ENCODE results near the gene VAMP5.

VAMP5 gene

DNA sequence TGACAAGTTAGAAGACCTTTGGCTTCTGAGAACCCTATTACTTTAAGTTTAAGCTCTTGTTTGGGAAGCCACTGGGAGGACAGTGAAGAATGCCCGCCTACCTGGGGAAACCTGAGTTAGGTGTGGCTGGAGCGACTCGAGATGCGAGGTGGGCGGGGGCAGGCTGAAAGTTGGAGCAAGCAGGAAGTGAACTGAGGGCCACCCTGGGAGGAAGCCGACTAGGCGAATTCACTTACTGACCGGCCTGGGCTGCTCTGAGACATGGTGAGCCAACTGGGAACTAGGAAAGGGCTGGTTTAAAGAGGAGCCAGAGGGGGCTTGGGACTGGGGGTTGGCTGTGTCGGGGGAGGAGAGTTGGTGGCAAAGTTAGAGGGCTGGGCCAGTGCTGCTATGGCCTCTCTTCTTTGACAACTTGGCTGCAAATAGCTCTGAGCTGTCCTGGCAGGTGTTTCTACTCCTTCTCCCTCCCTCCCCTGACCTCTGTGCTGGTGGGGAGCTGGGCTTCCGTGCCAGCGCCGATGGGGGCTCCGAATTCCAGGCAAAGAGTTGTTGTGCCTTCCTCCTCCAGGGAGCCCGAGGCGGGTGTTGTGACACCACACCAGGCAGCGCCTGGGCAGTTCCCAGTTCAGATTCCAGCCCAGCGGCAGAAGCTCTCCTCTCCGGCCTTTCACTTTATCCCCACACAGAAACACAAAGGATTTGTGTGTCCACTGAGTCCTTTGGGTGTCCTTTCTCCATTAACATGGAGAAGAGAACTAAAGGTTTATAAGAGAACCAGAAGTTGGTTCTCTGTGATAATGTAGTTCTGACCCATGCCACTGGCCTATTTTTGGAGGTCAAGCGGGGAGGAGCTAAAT lies 6.6 kb upstream of the VAMP5 start, which contains the start of gene VAMP8:
VAMP8 (plus strand) TSS at position 201 of the 857 bp plus-strand sequence; CDS start at position 262, 61 bp downstream.
- Histone ChIP-seq H3K27ac (ENCODE audit: low read depth, low read length) (peak within 1 kb of the TSS; percentile 93), H3K4me3 (ENCODE audit: low read length) (peak within 1 kb of the TSS; percentile 61)

DNA sequence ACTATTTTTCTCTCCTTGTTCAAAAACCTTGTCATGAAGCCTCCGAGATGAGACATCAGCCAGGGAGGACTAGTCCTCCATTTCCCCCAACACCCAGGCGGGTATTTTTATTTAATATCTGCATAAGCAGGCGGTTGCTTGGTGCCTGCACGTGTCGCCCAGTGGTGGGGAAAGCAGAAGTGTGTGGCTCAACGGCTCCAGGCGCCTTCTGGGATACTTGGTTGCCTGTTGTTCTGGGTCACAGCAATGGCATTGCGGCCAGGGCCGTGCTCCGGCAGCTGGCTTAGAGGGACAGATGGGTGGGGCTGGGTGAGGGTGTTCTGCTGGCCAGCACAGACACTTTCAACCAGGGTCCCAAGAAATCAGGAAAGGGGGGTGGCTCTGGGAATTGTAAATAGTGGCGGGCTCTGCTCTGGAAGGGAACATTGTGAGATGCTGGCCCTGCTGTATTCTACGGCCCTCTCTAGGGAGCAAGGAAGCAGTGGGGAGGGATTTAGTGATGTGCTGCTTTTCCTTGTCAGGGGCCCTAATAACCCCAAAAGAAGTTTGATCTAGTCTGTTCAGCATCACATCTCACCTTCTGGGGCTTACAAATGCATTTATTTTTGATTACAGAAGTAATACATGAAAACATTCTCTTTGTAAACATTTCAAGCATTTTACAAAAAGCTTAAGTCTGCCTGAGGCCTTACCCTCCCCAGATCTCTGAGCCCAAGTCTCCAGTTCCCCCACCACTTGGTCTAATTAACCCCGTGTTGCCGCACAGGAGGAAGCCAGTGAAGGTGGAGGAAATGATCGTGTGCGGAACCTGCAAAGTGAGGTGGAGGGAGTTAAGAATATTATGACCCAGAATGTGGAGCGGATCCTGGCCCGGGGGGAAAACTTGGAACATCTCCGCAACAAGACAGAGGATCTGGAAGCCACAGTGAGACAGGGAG lies 5.7 kb upstream of the VAMP5 start:
- peak overlapping the region; percentile 11 for H3K23ac ChIP-seq (ENCODE audit: low read length)
- peaks cover 10% of the 10 kb centered on the region for H3K4me1 ChIP-seq (ENCODE audit: control insufficient read depth, low read depth, low read length)
- H2AK5ac ChIP-seq (ENCODE audit: low read length): peak overlapping the region; percentile 89
- peak; percentile 56 for DNase-seq
- peak overlapping the region; percentile 89 for H3K18ac ChIP-seq (ENCODE audit: low read length)
- peaks cover 9% of the 10 kb centered on the region for H3K79me1 ChIP-seq (ENCODE audit: low read length)
- H2BK120ac ChIP-seq (ENCODE audit: low read depth, low read length): peak overlapping the region; percentile 86
- peak overlapping the region; percentile 15 for H3K4me3 ChIP-seq (ENCODE audit: low read length)
- peak overlapping the region; percentile 93 for H3K27ac ChIP-seq (ENCODE audit: low read depth, low read length)
- H2BK15ac ChIP-seq (replicated peaks; ENCODE audit: low read depth): no peak overlapping the region
- H3K27me3 ChIP-seq (ENCODE audit: insufficient read depth, low read length, poor library complexity): no peaks in the 10 kb centered on the region
- no peak overlapping the region for H4K5ac ChIP-seq (ENCODE audit: low read length)
- H3K79me2 ChIP-seq (ENCODE audit: control insufficient read depth, insufficient read depth, low read length): peaks cover 9% of the 10 kb centered on the region
- H3K9ac ChIP-seq (ENCODE audit: low read length): peak overlapping the region; percentile 76
- H2BK5ac ChIP-seq (ENCODE audit: low read length): peak overlapping the region; percentile 79
- no CpG with 5 or more reads among the region's 19 CpGs for WGBS (ENCODE audit: extremely low coverage, insufficient coverage, low lambda C conversion rate)
- peak overlapping the region; percentile 71 for H3K4me2 ChIP-seq (ENCODE audit: low read length)
- peak overlapping the region; percentile 46 for H3K4ac ChIP-seq (ENCODE audit: low read depth, low read length)
- H4K8ac ChIP-seq (ENCODE audit: low read depth, low read length): no peak overlapping the region
- H3K56ac ChIP-seq (ENCODE audit: low read length): peak overlapping the region; percentile 95
- no peaks in the 10 kb centered on the region for H3K36me3 ChIP-seq (ENCODE audit: control insufficient read depth, insufficient read depth, low read length)

More for the DNA sequence above, 6.6 kb upstream of the VAMP5 start, which contains the start of gene VAMP8:
- Histone ChIP-seq H3K4me1 (ENCODE audit: control insufficient read depth, low read depth, low read length) (peaks cover 11% of the 10 kb centered on the region), H2AK5ac (ENCODE audit: low read length) (no peak within 1 kb of the TSS), H3K27me3 (ENCODE audit: insufficient read depth, low read length, poor library complexity) (no peaks in the 10 kb centered on the region), H3K79me1 (ENCODE audit: low read length) (peaks cover 9% of the 10 kb centered on the region), H3K23ac (ENCODE audit: low read length) (no peak within 1 kb of the TSS), H2BK5ac (ENCODE audit: low read length) (peak within 1 kb of the TSS; percentile 79), H3K56ac (ENCODE audit: low read length) (peak within 1 kb of the TSS; percentile 95), H4K5ac (ENCODE audit: low read length) (no peak within 1 kb of the TSS), H3K36me3 (ENCODE audit: control insufficient read depth, insufficient read depth, low read length) (no peaks in the 10 kb centered on the region), H4K8ac (ENCODE audit: low read depth, low read length) (no peak within 1 kb of the TSS), H3K4me2 (ENCODE audit: low read length) (peak within 1 kb of the TSS; percentile 71), H3K79me2 (ENCODE audit: control insufficient read depth, insufficient read depth, low read length) (peaks cover 9% of the 10 kb centered on the region), H3K9ac (ENCODE audit: low read length) (peak within 1 kb of the TSS; percentile 76), H2BK120ac (ENCODE audit: low read depth, low read length) (peak within 1 kb of the TSS; percentile 46), H2BK15ac (replicated peaks; ENCODE audit: low read depth) (peak within 1 kb of the TSS; percentile 20), H3K18ac (ENCODE audit: low read length) (peak within 1 kb of the TSS; percentile 89), H3K4ac (ENCODE audit: low read depth, low read length) (peak within 1 kb of the TSS; percentile 49)
- no CpG with 5 or more reads among the region's 19 CpGs for WGBS (ENCODE audit: extremely low coverage, insufficient coverage, low lambda C conversion rate)
- peak; percentile 86 for DNase-seq

DNA sequence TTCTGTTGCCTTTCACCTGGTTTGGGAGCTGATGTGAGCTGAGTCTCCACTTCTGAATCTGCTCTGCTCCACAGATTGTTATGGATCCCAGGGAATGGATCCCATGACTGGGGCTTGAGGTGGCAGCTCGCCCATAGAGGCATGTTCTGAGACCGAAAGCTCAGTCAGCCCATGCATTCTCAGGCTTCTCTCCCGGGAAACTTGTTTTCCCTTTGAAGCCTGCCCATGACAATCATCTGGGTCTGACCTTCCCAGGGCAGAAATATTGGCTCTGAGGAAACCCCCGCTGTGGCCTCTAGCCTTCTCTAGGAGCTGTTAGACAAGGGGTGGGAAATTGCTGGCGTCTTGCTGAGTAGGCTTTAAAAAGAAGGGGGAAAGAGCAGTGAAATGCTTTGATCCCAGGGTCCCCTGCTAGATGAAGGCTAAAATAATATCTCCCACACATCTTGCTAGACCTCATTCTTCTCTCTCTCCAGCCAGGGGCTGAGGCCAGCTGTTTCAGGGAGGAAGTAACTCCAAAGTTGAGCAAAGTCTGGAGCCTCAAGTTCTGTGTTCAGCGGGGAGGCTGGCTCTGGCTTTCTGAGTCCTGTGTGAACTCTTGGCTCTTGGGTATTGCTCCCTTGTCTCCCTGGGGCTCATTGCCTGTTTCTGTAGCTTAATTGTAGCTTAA lies 4.8 kb upstream of the VAMP5 start:
- no peaks in the 10 kb centered on the region for H3K36me3 ChIP-seq (ENCODE audit: control insufficient read depth, insufficient read depth, low read length)
- H3K27ac ChIP-seq (ENCODE audit: low read depth, low read length): peak overlapping the region; percentile 93
- peak overlapping the region; percentile 86 for H2BK120ac ChIP-seq (ENCODE audit: low read depth, low read length)
- H4K5ac ChIP-seq (ENCODE audit: low read length): no peak overlapping the region
- WGBS (ENCODE audit: extremely low coverage, insufficient coverage, low lambda C conversion rate): no CpG with 5 or more reads among the region's 6 CpGs
- H2BK15ac ChIP-seq (replicated peaks; ENCODE audit: low read depth): no peak overlapping the region
- peak; percentile 95 for DNase-seq
- H3K4me3 ChIP-seq (ENCODE audit: low read length): no peak overlapping the region
- H4K8ac ChIP-seq (ENCODE audit: low read depth, low read length): no peak overlapping the region
- no peak overlapping the region for H2AK5ac ChIP-seq (ENCODE audit: low read length)
- H3K9ac ChIP-seq (ENCODE audit: low read length): peak overlapping the region; percentile 76
- peaks cover 9% of the 10 kb centered on the region for H3K79me2 ChIP-seq (ENCODE audit: control insufficient read depth, insufficient read depth, low read length)
- peak overlapping the region; percentile 89 for H3K18ac ChIP-seq (ENCODE audit: low read length)
- H2BK5ac ChIP-seq (ENCODE audit: low read length): peak overlapping the region; percentile 79
- peak overlapping the region; percentile 66 for H3K4ac ChIP-seq (ENCODE audit: low read depth, low read length)
- H3K4me1 ChIP-seq (ENCODE audit: control insufficient read depth, low read depth, low read length): peaks cover 10% of the 10 kb centered on the region
- peaks cover 9% of the 10 kb centered on the region for H3K79me1 ChIP-seq (ENCODE audit: low read length)
- peak overlapping the region; percentile 95 for H3K56ac ChIP-seq (ENCODE audit: low read length)
- H3K23ac ChIP-seq (ENCODE audit: low read length): no peak overlapping the region
- H3K4me2 ChIP-seq (ENCODE audit: low read length): peak overlapping the region; percentile 71
- no peaks in the 10 kb centered on the region for H3K27me3 ChIP-seq (ENCODE audit: insufficient read depth, low read length, poor library complexity)

DNA sequence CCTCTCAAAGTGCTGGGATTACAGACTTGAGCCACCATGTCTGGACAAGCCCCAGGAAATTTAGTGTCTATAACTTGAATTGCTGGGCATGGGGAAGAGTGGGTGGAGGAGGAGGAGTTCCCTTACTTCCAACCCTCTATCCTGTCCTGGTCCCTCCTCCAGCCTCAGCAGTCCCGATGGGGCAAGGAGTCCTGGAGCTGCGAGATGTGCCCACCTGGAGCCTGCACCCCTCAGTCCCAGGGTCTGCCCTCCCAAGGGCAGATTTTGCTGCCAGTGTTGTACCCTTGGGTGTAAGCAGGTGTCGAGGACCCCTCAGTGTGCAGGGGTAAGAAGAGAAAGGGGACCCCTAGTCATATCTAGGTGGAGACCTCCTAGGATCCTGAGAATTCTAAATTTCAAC lies 4.0 kb upstream of the VAMP5 start:
- no CpG with 5 or more reads among the region's 3 CpGs for WGBS (ENCODE audit: extremely low coverage, insufficient coverage, low lambda C conversion rate)
- Histone ChIP-seq H2AK5ac (ENCODE audit: low read length) (peak overlapping the region; percentile 87), H3K4me1 (ENCODE audit: control insufficient read depth, low read depth, low read length) (peaks cover 17% of the 10 kb centered on the region), H3K18ac (ENCODE audit: low read length) (peak overlapping the region; percentile 41), H3K36me3 (ENCODE audit: control insufficient read depth, insufficient read depth, low read length) (no peaks in the 10 kb centered on the region), H2BK5ac (ENCODE audit: low read length) (peak overlapping the region; percentile 89), H3K27me3 (ENCODE audit: insufficient read depth, low read length, poor library complexity) (no peaks in the 10 kb centered on the region), H3K27ac (ENCODE audit: low read depth, low read length) (peak overlapping the region; percentile 93), H3K4ac (ENCODE audit: low read depth, low read length) (no peak overlapping the region), H3K79me2 (ENCODE audit: control insufficient read depth, insufficient read depth, low read length) (peaks cover 9% of the 10 kb centered on the region), H4K5ac (ENCODE audit: low read length) (no peak overlapping the region), H3K9ac (ENCODE audit: low read length) (peak overlapping the region; percentile 57), H3K4me3 (ENCODE audit: low read length) (no peak overlapping the region), H3K79me1 (ENCODE audit: low read length) (peaks cover 9% of the 10 kb centered on the region), H3K4me2 (ENCODE audit: low read length) (no peak overlapping the region), H3K23ac (ENCODE audit: low read length) (peak overlapping the region; percentile 84), H3K56ac (ENCODE audit: low read length) (peak overlapping the region; percentile 83), H4K8ac (ENCODE audit: low read depth, low read length) (peak overlapping the region; percentile 91), H2BK120ac (ENCODE audit: low read depth, low read length) (peak overlapping the region; percentile 33), H2BK15ac (replicated peaks; ENCODE audit: low read depth) (no peak overlapping the region)
- DNase-seq: no peak

DNA sequence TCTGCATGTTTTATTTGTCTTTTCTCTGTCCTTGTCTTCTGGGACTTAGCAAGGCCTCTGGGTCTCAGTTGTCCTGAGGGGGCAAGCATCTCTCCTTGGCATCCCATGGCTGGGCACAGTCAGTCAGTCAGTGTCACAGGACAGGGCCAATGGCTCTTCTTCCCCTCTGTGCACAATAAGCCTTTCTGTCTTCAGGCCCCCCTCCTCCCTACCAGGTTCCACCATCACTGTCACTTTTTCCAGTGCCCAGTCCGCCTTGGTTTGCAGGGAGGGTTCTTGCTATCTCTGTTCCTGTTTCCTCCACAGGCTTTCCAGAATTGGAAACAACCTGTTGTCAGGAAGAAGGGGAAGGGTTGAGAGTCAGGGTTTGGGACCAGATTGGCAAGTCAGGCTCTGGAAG lies 1.7 kb upstream of the VAMP5 start:
- Histone ChIP-seq H3K18ac (ENCODE audit: low read length) (no peak overlapping the region), H2AK5ac (ENCODE audit: low read length) (no peak overlapping the region), H3K79me1 (ENCODE audit: low read length) (peaks cover 9% of the 10 kb centered on the region), H2BK5ac (ENCODE audit: low read length) (no peak overlapping the region), H3K56ac (ENCODE audit: low read length) (no peak overlapping the region), H4K8ac (ENCODE audit: low read depth, low read length) (no peak overlapping the region), H3K27me3 (ENCODE audit: insufficient read depth, low read length, poor library complexity) (no peaks in the 10 kb centered on the region), H3K23ac (ENCODE audit: low read length) (no peak overlapping the region), H3K4me3 (ENCODE audit: low read length) (no peak overlapping the region), H2BK15ac (replicated peaks; ENCODE audit: low read depth) (no peak overlapping the region), H3K27ac (ENCODE audit: low read depth, low read length) (no peak overlapping the region), H2BK120ac (ENCODE audit: low read depth, low read length) (no peak overlapping the region), H3K79me2 (ENCODE audit: control insufficient read depth, insufficient read depth, low read length) (peaks cover 9% of the 10 kb centered on the region), H3K9ac (ENCODE audit: low read length) (no peak overlapping the region), H3K4ac (ENCODE audit: low read depth, low read length) (no peak overlapping the region), H4K5ac (ENCODE audit: low read length) (no peak overlapping the region), H3K36me3 (ENCODE audit: control insufficient read depth, insufficient read depth, low read length) (no peaks in the 10 kb centered on the region), H3K4me1 (ENCODE audit: control insufficient read depth, low read depth, low read length) (peaks cover 21% of the 10 kb centered on the region), H3K4me2 (ENCODE audit: low read length) (no peak overlapping the region)
- DNase-seq: no peak
- WGBS (ENCODE audit: extremely low coverage, insufficient coverage, low lambda C conversion rate): no CpG with 5 or more reads among the region's 1 CpG

Data from mesendoderm (in vitro differentiated cells).